Activated naive CD4-positive, alpha-beta T cell treated with anti-CD3 and anti-CD28 coated beads, Interleukin-2, amount 50 U/mL, for 16 hours (primary cell): ENCODE data around the gene MR1.
"Not testable (repeated sequence)": the region's sequence is repeated elsewhere in the genome, so short reads cannot be mapped to it uniquely, and the experiment has no call there.

Experiments used
- DNase-seq: peaks from one replicate; pipeline ENCODE4 v3.0.0-alpha.2; 2020

The MR1 gene

GRCh38 chr1:181033128-181033798 is 520 bp upstream of the MR1 start:
- DNase-seq, result no peak

DNA sequence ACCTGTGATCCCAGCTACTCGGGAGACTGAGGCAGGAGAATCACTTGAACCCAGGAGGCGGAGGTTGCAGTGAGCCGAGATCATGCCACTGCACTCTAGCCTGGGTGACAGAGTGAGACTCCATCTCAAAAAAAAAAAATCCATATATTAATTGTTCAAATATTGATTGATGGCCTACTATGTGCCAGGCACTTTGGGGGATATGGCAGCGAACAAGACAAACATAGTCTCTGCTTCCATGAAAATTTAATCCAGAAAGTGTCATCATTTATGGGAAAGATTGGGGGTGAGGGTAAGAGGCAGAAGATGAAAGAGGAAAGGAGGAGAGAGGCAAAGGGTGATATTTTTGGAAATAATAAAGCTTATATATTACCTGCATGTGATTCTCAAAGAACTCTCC is 1.4 kb downstream of the MR1 start:
- not testable (repeated sequence) for DNase-seq

DNA sequence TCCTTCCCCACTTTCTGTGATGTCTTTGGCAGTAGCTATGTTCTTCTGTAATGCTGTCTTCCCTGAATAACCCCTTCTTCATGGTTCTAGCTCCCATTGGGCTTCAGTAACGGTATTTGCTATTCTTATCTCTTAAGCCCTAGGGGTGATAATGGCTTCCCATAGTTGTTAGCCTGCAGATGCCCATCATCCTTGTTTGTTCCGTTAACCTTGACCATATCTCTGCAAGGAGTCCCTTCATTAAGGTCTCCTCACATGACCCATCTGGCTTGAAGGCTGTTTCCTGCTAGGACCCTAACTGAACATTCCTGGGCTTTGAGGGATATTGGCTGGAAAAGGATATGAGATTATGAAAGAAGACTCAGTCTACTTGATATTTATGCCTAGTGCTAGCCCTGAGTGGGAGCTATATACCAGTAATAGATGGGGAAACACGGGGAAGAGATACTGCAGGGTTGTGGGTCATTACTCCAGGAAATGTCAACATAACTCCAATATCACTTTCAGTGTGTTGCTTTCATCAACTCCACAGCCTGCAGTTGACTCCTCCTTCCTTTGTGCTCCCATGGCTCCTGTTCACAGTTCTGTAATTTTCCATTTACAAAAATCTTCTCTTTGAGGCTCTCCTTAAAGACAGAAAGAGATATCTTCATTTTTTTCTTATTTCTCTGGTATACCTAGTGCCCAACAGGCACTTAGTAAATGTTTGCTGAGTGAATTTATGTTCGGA is 2.5 kb downstream of the MR1 start:
- DNase-seq, result no peak

DNA sequence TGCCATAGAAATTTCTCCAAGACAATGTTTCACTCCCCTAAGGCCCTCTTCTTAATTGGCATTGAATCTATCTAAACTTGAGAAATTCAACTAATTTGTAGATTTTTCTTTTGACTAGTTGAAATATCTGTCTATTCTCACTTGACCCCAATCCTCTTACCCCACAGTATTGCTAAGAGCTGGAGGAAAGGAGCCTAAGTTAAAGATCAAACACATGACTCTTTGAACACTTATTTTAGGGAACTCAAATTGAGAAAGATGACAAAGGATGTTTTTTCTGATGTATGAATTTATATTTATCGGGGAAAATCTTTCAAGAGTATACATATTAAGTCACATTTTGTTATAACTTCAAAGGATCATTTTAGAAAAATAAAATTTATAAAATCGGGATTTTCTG is 3.6 kb downstream of the MR1 start:
- no peak for DNase-seq

GRCh38 chr1:181038399-181038873 is 4.7 kb downstream of the MR1 start:
- peak; percentile 49 for DNase-seq

DNA sequence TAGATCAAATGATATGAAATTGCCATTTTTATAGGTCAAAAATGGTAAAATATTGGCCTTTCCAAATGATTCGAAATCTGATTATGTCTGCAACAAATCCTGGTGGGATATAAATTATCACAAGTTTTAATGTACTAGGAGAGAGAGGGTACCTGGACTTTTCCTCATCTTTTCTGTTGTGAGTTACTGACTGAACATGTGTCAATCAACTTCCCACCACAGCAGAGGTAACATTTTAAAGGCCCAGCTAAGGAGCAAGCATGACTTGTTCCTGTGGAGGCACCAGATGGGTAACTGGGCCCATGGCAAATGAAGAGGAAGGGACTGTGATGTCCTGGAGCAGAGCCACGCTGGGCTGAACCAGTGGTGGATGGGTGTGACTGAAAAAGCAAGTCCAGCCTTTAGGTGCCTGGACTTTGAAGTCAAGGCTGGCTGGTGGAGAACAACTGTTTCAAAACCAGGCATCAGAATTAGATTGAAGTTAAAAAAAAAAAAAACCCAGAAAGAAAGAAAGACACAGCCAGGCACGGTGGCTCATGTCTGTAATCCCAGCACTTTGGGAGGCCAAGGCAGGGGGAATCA is 6.6 kb downstream of the MR1 start:
- DNase-seq, result no peak

DNA sequence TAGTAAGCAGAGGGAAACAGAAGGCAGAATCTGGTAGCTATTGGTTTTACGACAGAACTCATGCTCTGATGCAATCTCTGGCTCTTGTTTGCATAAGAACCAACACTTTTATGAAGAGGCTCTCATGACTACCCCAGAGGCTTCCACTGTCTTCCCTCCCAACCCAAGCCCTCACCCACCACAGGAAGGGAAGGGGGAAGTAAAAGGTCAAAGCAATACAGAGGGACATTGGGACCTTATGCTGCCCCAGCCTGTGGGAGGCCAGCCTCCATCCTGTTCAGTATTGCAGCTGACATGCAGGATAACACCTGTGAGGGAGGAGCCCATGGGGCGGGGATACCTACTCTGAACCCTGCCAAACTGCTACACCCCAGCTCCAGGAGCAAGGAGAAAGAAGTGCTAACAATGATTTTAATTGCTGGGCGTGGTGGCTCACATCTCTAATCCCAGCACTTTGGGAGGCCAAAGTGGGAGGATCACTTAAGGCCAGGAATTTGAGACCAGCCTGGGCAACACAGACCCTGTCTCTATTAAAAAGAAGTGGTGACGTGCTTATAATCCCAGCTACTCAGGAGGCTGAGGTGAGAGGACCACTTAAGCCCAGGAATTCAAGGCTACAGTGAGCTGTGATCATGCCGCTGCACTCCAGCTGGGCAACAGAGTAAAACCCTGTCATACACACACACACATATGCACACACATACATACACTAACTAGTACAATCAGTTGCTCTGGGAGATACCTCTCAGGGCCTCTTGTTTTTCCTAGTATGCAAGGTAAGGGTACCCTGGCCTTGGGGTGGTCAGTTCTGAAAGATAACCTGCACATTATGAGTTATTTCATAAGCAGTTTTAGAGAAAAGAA is 9.5 kb downstream of the MR1 start:
- DNase-seq, result no peak

- DNase-seq, result peak; percentile 40
Measured at GRCh38 chr1:181044449-181044966, 10.7 kb downstream of the MR1 start.

GRCh38 chr1:181045946-181046345 is 12.2 kb downstream of the MR1 start:
- not testable (repeated sequence) for DNase-seq

DNA sequence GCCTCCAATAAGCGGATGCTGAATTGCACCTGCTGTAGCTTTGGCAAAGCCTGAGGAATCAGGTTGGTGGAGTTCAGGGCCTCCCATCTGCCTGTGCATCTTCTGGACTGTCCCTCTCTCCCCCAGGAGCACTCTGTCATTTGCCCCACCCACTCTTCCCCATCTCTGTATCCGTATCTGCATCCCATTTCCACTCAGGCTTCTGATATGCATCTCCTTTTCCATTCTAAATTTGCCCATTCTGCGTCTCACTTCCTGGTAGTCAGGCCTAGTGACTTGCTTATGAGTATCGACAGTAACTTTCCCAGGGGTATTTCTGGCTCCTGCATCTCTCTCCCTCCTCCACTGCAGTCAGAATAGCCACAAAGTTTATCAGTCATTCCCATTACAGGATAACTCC is 15.6 kb downstream of the MR1 start:
- DNase-seq, result no peak

- DNase-seq, result no peak
Measured at GRCh38 chr1:181050922-181051321, 17.1 kb downstream of the MR1 start.

DNA sequence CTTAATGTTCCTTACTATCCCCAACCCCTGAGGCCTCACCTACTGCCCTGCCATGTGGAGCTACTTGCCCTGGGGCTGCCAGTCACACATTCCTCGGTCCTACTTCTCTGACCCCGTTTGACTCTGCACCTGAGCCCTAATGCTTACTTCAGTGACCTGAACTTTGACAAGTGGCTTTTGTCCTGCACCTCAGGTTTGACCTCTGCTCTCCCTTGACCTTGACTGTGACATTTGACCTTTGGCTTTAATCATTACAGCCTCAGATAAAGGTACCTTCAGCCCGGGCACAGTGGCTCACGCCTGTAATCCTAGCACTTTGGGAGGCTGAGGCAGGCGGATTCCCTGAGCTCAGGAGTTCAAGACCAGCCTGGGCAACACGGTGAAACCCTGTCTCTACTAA is 22.8 kb downstream of the MR1 start:
- no peak for DNase-seq

DNA sequence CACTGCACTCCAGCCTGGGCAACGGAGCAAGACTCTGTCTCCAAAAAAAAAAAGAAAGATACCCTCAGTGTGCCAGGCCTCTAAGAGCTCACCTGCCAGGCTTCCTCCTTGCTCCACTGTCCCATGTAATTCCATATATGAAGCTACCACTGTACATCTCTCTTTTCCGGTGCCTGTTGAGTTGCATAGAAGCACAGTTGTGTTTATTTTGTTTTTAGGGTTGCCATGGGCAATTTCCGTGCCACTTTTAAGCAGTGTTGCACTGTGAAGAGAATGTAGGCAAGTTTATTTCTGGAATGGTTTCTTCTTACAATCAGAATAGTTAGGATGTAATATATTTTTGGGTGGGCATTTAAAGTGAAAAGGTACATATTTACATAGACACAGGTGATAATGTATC is 23.3 kb downstream of the MR1 start:
- DNase-seq, result no peak

DNA sequence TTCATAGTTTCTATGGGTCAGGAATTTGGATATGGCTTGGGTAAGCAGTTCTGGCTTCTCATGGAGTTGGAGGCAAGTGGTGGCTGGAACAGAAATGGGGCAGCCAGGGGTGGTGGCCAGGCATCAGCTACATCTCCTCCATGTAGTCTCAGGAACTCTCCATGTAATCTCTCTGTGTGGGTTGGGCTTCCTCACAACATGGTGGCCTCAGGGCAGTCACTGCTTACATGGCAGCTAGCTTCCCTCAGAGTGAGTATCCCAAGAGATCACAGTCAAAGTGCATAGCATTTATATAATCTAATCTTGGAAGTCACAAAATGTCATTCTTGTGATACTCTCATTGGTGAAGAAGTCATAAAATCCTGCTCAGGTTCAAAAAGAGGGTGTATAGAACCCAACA is 25.7 kb downstream of the MR1 start:
- no peak for DNase-seq

- DNase-seq, result no peak
Measured at GRCh38 chr1:181060066-181060465, 26.3 kb downstream of the MR1 start.

DNA sequence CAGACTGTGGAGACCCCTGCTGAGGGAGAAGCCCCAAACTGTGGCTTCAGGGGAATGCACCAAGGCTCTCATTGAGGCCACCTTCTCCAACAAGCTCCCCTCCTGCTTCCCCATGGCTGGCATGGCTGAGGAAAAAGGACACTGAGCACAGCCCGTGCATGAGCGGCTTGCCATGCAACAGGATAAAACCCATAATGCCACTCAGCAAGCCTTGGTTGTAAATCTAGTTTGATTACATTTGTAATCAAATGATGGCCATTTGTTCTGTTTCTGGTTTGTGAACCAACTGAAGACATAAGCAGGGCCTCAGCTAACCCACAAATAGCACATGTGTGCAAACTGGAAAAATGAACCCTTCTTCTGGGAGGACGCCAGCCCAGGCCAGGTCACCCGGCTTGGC is 27.2 kb downstream of the MR1 start:
- not testable (repeated sequence) for DNase-seq

DNA sequence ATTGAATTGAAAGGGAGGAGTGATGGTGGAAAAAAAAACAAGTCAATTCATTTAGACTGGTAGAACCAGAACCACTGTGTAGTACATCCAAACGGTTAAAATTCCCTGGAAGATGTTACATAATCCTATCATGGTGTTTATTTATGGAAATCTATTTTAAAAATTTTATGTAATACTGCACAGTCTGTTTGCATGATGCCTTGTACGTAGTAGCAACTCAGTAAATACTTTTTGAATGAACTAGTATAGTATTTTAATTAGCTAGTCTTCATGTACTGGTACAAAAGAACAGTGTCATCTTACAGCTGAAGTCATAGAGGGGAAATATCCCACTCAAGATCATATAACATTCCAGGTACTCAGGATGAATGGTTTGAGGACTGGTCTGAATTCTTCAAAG is 27.7 kb downstream of the MR1 start:
- DNase-seq, result no peak

- DNase-seq, result no peak
Measured at GRCh38 chr1:181061891-181062835, 28.4 kb downstream of the MR1 start.

DNA sequence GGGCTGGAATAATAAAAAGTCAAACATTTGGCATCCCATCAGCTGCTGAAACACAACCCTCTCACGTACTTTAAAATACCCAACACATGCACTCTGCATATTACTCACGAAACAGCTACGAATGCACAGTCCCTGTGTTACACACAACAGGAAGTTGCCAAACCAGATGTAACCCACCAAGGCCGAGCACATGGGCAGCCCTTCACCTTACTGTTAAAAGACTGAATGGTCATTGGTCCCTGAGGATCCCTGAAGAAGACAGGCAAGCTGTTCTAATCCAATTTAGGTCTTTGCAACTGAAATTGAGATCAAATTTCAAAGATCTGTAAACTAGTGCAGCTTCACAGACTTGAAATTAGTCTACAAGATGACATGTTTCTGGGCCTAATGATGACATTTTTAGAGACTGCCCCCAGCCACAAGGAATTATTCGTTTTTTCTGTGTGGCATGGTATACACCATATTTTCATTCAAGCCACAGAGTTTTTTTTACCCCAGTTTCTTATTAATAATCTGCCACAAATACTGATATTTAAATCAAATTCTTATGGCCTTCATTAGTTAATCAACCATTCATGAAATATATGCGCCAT is 29.1 kb downstream of the MR1 start:
- DNase-seq, result no peak

DNA sequence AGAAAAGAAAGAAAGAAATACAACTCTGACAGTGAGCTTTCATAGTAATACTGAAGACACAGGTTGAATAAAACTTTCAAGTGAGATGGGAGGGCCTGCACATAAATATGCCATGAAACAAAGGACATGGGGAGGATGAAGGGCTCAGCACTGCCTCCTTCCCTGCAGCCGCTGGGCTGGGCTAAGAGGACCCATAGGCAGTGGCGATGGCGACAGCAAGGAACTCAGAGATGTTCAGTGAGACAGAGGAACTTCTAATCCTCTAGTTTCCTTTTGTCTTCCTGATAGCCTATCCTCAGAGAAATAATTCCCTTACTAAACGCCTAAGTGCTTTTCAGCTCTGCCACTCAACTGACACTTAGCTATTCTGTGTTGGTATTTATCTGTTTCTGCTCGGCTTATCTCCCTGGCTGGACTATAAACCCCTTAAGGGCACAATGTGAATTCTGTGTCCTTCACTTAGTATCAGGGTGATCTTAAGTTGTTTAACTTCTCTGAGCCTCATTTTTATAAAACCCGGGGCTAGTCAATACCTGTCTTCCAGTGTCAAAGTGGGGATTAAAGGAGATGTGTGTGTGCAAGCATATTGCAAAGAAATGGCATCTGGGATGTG is 30.3 kb downstream of the MR1 start:
- DNase-seq, result no peak

- DNase-seq, result no peak
Measured at GRCh38 chr1:181064702-181065101, 30.9 kb downstream of the MR1 start.
